ENCODE measurements around the gene MORN1.

Gene MORN1

DNA sequence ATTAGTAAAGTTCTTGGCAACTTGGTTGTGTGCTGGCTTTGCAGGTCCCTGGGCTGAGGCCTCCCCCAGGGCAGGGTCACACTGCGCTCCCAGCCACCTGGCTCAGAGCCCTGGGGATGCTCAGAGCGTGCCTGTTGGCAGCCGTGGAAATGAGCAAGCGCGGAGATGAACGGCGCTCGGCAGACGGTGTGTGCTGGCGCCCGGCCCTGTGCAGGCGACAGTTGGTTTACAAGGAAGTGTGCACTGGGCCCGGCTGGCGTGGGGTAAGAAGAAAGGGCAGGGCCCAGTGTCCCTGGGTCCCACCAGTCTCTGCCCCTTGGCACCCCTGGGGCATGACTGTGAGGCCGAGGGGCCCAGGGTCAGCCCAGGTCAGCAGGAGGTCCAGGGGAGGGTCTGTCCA, 46.7 kb upstream of the MORN1 start:
- TF ChIP-seq POLR2AphosphoS5 (IDR thresholded peaks at IDR 0.05; ENCODE audit: low read depth) (no peak), GABPA (IDR thresholded peaks at IDR 0.05; ENCODE audit: low read depth) (no peak), SPI1 (IDR thresholded peaks at IDR 0.05; ENCODE audit: borderline replicate concordance, low read depth) (no peak)
- Histone ChIP-seq H3K27ac (replicated peaks) (no peak overlapping the region), H3K4me3 (replicated peaks; ENCODE audit: insufficient read depth, low read length) (no peak overlapping the region), H3K27me3 (ENCODE audit: insufficient read depth, poor library complexity, severe bottlenecking) (peaks cover 16% of the 10 kb centered on the region)
- no peak for DNase-seq (ENCODE audit: low read depth in 1 of 2, low spot score in 1 of 2)

DNA sequence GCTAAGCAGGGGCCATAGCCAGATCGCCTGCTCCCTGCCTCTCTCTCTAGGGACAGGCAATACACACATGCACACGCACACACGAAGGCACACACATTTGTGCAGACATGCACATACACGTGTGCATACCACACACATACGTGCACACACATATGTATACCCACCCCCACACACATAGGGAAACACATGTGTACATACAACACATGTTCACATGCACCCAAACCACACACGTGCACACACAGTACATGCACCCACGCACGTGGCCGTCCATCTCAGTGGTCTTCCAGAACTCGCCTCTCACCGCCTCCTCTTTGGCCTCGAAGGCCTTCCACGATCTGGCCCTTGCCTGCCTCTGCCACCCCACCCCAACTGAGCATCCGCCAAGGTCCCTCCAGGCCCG, 46.3 kb upstream of the MORN1 start:
- peaks cover 11% of the 10 kb centered on the region for H3K27me3 ChIP-seq (ENCODE audit: insufficient read depth, poor library complexity, severe bottlenecking)
- no peak for DNase-seq (ENCODE audit: low read depth in 1 of 2, low spot score in 1 of 2)
- no peak overlapping the region for H3K27ac ChIP-seq (replicated peaks)
- TF ChIP-seq GABPA (IDR thresholded peaks at IDR 0.05; ENCODE audit: low read depth) (no peak), CTCF (IDR thresholded peaks at IDR 0.05; ENCODE audit: insufficient read depth, low read length) (no peak), POLR2AphosphoS5 (IDR thresholded peaks at IDR 0.05; ENCODE audit: low read depth) (no peak), SPI1 (IDR thresholded peaks at IDR 0.05; ENCODE audit: borderline replicate concordance, low read depth) (no peak)
- TF ChIP-seq, protein P1, sequence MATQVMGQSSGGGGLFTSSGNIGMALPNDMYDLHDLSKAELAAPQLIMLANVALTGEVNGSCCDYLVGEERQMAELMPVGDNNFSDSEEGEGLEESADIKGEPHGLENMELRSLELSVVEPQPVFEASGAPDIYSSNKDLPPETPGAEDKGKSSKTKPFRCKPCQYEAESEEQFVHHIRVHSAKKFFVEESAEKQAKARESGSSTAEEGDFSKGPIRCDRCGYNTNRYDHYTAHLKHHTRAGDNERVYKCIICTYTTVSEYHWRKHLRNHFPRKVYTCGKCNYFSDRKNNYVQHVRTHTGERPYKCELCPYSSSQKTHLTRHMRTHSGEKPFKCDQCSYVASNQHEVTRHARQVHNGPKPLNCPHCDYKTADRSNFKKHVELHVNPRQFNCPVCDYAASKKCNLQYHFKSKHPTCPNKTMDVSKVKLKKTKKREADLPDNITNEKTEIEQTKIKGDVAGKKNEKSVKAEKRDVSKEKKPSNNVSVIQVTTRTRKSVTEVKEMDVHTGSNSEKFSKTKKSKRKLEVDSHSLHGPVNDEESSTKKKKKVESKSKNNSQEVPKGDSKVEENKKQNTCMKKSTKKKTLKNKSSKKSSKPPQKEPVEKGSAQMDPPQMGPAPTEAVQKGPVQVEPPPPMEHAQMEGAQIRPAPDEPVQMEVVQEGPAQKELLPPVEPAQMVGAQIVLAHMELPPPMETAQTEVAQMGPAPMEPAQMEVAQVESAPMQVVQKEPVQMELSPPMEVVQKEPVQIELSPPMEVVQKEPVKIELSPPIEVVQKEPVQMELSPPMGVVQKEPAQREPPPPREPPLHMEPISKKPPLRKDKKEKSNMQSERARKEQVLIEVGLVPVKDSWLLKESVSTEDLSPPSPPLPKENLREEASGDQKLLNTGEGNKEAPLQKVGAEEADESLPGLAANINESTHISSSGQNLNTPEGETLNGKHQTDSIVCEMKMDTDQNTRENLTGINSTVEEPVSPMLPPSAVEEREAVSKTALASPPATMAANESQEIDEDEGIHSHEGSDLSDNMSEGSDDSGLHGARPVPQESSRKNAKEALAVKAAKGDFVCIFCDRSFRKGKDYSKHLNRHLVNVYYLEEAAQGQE (IDR thresholded peaks at IDR 0.05; ENCODE audit: insufficient replicate concordance, low read depth) = no peak
- H3K4me3 ChIP-seq (replicated peaks; ENCODE audit: insufficient read depth, low read length) = no peak overlapping the region

- DNase-seq (ENCODE audit: low read depth in 1 of 2, low spot score in 1 of 2) = no peak
- H3K4me3 ChIP-seq (replicated peaks; ENCODE audit: insufficient read depth, low read length) = no peak overlapping the region
- no peak overlapping the region for H3K27ac ChIP-seq (replicated peaks)
- TF ChIP-seq POLR2AphosphoS5 (IDR thresholded peaks at IDR 0.05; ENCODE audit: low read depth) (no peak), GABPA (IDR thresholded peaks at IDR 0.05; ENCODE audit: low read depth) (no peak), SPI1 (IDR thresholded peaks at IDR 0.05; ENCODE audit: borderline replicate concordance, low read depth) (no peak)
- TF ChIP-seq, protein P1 (IDR thresholded peaks at IDR 0.05; ENCODE audit: insufficient replicate concordance, low read depth) = no peak
- H3K27me3 ChIP-seq (ENCODE audit: insufficient read depth, poor library complexity, severe bottlenecking) = peaks cover 7% of the 10 kb centered on the region
Measured at GRCh38 chr1:2436876-2437275, 45.5 kb upstream of the MORN1 start.

GRCh38 chr1:2435746-2436355, 44.5 kb upstream of the MORN1 start:
- DNase-seq (ENCODE audit: low read depth in 1 of 2, low spot score in 1 of 2) = no peak
- no peak overlapping the region for H3K27ac ChIP-seq (replicated peaks)
- H3K4me3 ChIP-seq (replicated peaks; ENCODE audit: insufficient read depth, low read length) = no peak overlapping the region
- no peak for TF ChIP-seq SPI1 (IDR thresholded peaks at IDR 0.05; ENCODE audit: borderline replicate concordance, low read depth)
- no peak for TF ChIP-seq GABPA (IDR thresholded peaks at IDR 0.05; ENCODE audit: low read depth)
- TF ChIP-seq CTCF (IDR thresholded peaks at IDR 0.05; ENCODE audit: insufficient read depth, low read length) = no peak
- TF ChIP-seq, protein P1 (IDR thresholded peaks at IDR 0.05; ENCODE audit: insufficient replicate concordance, low read depth) = no peak
- TF ChIP-seq POLR2AphosphoS5 (IDR thresholded peaks at IDR 0.05; ENCODE audit: low read depth) = no peak
- peaks cover 7% of the 10 kb centered on the region for H3K27me3 ChIP-seq (ENCODE audit: insufficient read depth, poor library complexity, severe bottlenecking)

All from HL-60 (cell line).